CD4-positive, alpha-beta T cell treated with Interleukin-4 for 4 hours (primary cell): ENCODE measurements around the gene SMAGP.
"Not testable (repeated sequence)": the region's sequence is repeated elsewhere in the genome, so short reads cannot be mapped to it uniquely, and the experiment has no call there.

Experiments
- DNase-seq: peaks from one replicate; pipeline ENCODE4 v3.0.0-alpha.2; 2020

SMAGP gene

GRCh38 chr12:51270067-51270950, at the start of gene SMAGP:
Gene SMAGP, minus strand, starts transcription at chr12:51270415. Its CDS starts 1,137 bp downstream, at chr12:51269278.
- DNase-seq, result peak; percentile 33

- DNase-seq, result peak; percentile 82
These were observed 48.8 kb upstream of the SMAGP start for GRCh38 chr12:51318846-51319599.

GRCh38 chr12:51318057-51318806, 48.0 kb upstream of the SMAGP start:
- DNase-seq, result peak; percentile 34

GRCh38 chr12:51311389-51311788, 41.2 kb upstream of the SMAGP start:
- DNase-seq, result no peak

- no peak for DNase-seq
These were observed 37.7 kb upstream of the SMAGP start for GRCh38 chr12:51307655-51308593.

- no peak for DNase-seq
These were observed 36.3 kb upstream of the SMAGP start for GRCh38 chr12:51306507-51306906.

- DNase-seq, result not testable (repeated sequence)
These were observed 30.6 kb upstream of the SMAGP start for GRCh38 chr12:51300768-51301167.

- no peak for DNase-seq
These were observed 25.4 kb upstream of the SMAGP start for GRCh38 chr12:51295651-51296050.

- not testable (repeated sequence) for DNase-seq
These were observed 23.9 kb upstream of the SMAGP start for GRCh38 chr12:51294097-51294496.

- no peak for DNase-seq
These were observed 23.5 kb upstream of the SMAGP start for GRCh38 chr12:51293696-51294095.

- DNase-seq, result peak; percentile 8
These were observed 21.6 kb upstream of the SMAGP start for GRCh38 chr12:51291603-51292513.

- no peak for DNase-seq
These were observed 15.6 kb upstream of the SMAGP start for GRCh38 chr12:51285843-51286242.

- DNase-seq, result no peak
These were observed 11.1 kb upstream of the SMAGP start for GRCh38 chr12:51281202-51281924.

GRCh38 chr12:51275088-51275487, 4.9 kb upstream of the SMAGP start:
- DNase-seq, result no peak

- not testable (repeated sequence) for DNase-seq
These were observed 2.6 kb upstream of the SMAGP start for GRCh38 chr12:51272810-51273209.

GRCh38 chr12:51270951-51271518, 820 bp upstream of the SMAGP start:
- DNase-seq, result no peak

GRCh38 chr12:51269174-51270066, 795 bp downstream of the SMAGP start:
- DNase-seq, result peak; percentile 60

GRCh38 chr12:51265024-51265423, 5.2 kb downstream of the SMAGP start:
- peak; percentile 61 for DNase-seq

GRCh38 chr12:51264297-51264696, 5.9 kb downstream of the SMAGP start:
- no peak for DNase-seq
